Suppressor macrophage (primary cell): Measurements from ENCODE around the gene GAS6.

Source experiments
- DNase-seq, 4 experiments: peaks; one replicate each; pipeline ENCODE4 v3.0.0-alpha.2; 2020 to 2022

Gene GAS6

DNA sequence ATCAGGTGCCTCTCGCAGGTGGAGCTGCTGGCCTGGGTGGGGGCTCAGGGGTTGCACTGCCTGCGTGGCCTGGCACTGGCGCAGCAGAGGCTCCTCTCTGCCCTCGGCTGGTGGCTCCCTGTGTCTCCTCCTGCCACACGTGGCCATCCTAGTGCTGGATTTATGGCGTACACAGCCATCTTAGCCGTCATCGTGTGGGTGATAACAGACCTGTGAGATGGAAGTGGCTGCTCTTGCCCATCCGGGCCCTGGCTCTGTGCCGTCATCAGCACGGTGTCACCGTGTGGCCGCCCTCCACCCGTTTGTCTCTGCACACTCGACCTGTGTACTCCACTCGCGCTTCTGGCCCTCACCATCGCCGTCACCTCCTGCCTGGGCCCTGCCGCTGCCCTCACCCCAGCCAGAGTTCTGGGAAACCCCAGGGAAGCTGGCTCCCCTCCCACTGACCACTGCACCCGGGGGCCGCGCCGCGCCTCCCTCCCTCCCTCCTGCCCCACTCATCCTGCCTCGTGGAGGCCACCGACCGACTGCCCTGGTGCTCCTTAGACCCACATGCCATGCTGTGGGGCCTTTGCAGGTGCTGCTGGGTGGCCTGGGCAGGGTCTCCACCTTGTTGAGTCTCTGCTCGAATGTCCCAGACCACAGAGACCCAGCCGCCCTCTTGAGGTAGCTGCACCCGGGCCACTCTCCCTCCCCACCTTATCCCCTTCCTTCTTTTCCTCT, 75.3 kb downstream of the GAS6 start:
- DNase-seq, result no peak

DNA sequence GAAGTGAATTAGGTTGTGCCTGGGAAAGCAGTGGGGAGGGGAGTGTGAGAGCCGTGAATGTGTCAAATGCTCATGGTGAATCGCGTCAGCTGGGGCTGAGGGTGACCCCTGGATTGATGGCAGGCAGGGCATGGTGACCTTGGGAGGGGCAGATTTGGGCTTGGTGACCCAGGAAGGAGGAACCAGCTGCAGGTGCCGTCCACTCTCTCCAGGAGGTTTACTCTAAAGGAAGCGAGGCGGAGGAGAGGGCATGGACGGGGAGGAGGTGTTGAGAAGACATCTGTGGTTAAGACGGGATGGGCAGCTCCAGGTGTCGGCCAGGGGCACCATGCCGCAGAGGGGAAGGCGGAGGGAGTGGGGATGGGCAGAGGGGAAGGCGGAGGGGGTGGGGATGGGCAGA, 76.2 kb downstream of the GAS6 start:
- no peak for DNase-seq

DNA sequence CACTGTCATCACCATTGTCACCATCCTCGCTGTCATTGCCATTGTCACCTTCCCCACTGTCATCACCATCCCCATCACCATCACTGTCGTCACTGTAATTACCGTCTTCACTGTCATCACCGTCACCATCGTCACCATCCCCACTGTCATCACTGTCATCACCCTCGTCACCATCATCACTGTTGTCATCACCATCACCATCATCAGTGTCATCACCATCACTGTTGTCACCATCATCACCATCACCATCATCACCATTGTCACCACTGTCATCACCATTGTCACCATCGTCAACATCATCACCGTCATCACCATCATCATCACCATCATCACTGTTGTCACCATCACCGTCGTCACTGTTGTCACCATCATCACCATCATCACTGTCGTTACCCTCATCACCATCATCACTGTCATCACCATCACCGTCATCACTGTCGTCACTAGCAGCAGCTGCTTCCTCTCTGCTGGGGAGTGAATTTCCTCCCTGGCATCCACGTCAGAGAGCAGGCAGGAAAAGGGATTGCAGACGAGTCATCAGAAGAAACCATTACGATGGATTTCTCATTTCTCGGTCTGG, 77.5 kb downstream of the GAS6 start:
- peak; percentile 20 to 43 (median 28) for DNase-seq

DNA sequence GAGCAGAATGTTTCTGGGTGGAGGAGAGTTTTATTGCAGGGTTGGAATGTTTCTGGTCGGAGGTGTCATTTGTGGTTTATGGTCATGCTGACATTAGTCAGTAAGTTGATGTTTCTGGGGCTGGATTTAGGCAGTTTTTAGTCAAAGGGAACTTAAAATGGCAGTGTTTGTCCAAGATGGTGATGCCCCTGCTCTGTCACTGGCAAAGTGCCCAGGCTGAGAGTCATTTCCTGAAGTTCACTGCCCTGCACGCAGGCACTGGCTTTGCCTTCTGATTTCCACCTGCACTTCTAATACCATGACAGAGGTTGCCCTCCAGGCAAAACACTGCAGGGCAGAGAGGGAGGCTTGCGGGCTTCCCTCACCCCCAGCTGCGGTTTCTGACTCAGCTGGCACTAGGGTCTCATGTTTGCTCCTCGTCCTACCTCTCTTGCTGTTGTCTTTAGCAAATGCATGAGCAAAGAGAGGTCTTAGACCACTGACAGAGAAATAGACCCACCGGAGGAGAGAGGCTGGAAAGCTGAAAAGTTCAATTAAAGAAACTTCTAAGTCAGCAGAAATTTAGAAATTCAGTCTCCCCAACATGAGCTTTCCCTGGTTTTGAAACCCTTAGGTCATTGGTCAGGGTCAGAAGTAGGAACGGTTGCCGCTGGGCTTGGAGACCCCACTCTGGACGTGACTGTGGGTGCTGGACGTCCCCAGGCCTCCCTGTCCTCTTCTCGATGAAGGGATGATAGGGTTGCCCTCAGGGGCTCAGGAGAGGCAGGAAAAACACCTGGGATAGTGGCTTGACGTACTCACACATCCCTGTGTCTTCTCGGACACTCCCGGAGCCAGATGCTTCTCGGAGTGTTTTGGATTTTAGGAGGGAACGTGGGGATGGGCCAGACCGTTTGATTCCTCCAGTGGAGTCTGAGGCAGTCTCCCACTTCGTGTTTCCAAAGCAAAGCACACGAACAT, 78.5 kb downstream of the GAS6 start:
- DNase-seq, result peak; percentile 52 to 72 (median 60)

DNA sequence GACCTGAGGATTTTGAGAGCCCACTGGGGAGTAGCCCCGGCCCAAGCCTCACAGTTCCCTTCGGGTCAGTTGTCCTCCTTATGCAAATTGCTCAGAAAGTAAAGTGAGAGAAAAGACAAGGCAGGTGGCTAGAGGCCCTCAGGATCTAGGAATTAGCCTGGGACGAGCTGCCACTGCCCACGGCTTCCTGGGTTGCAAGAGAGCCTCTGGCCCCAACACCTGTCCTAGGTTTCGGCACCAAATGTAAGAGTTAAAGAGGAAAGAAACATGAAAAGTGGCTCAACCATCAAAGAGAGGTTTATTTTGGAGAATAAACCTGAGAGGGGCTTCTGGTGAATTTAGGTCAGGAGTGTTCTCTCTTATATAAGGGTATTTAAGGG, 79.2 kb downstream of the GAS6 start:
- DNase-seq, result no peak

DNA sequence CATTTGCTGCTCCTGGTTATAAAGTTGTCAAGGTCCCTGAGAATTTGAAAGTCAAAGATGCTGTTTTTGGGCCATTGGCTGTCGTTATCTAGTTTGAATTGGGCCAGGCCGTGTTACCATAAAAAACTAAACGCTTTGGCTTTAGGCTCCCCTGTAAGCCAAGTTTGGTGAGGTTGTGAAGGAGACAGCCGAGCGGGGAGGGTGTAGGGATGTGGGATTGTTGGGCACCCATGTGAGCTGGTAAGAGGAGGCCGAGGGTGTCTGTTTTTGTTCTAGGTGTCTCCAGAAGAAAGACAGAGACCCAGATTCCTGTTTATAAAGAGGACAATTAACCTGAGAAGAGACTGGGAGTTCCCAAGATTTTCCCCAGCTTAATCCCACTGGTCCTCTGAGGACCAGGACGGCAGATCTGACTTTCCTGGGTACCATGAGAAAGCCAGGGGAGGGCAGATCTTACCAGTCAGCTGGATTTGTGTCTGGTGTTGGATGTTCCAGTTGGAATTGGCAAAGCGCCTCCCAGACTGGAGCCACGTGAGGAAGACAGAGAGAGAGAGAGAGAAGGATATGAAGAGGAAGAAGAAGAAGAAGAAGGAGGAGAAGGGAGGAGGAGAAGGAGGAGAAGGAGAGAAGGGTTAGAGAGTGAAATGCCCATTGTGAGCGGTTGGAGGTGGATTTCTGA, 79.8 kb downstream of the GAS6 start:
- no peak for DNase-seq

DNA sequence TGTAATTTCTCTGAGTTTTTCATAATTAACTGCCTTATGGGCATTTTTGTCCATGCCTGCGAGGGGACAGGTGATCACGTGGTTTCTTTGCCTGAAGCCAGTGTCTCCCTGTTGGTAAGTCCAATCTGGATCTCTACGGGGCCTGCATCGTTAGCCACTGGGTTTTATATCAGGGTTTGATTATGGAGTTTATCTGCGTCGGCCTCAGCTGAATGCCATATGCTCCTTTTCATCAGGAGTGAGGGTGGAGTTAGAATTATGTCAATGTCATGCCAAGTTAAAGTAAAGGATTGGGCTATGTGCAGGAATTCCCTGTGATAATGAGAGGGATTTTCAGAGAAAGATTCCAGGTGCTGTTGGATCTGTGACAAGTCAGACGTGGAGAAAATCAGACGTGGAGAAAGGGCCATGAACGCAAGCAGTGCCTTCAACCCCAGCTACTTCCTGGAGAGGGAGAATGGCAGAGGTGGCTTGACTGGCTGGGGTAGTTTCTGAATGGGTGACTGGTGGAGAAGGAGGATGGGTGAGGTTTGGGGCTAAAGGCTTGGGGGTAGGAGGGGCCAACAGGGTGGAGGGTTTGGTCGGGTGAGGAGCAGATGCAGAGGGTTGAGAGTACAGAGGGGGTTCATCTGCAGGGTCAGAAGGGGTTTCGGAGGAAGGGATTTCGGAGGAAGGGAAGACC, 80.5 kb downstream of the GAS6 start:
- DNase-seq, result no peak

DNA sequence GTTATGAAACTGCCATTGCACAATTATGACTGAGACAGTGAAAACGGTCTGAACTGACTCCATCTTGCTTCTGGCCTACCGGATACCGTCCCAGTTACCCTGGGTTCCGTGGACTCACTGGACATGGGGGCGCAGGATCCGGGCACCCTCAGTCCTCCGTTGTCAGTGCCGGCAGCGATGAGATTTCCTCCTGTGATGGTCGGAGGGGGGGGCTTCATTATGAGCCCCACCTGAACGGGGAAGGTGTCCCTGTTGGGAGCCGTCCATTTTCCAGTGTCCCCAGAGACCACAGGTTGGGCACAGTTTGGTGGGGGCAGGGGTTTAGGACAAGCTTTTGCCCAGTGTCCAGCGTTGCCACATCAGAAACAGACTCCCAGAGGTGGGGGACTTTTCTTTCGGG, 81.4 kb downstream of the GAS6 start:
- DNase-seq, result no peak

DNA sequence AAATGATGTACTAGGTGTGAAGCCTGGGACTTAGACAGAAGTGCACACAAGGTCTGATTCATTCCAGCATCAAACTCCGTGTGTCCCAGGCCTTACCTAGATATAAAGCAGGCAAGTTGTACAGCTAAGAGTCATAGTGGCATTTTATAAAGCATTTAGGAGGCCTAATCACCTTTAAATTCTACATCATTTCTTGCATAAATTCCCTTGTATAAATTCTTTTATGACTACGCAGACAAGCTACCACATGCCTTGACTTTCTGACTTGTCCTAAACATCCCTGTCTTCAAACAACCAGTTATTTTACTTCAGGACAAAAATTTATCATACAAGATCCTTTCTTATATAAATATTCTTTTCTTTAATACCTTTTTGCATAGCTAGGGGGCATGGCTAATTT, 82.3 kb downstream of the GAS6 start:
- no peak for DNase-seq

DNA sequence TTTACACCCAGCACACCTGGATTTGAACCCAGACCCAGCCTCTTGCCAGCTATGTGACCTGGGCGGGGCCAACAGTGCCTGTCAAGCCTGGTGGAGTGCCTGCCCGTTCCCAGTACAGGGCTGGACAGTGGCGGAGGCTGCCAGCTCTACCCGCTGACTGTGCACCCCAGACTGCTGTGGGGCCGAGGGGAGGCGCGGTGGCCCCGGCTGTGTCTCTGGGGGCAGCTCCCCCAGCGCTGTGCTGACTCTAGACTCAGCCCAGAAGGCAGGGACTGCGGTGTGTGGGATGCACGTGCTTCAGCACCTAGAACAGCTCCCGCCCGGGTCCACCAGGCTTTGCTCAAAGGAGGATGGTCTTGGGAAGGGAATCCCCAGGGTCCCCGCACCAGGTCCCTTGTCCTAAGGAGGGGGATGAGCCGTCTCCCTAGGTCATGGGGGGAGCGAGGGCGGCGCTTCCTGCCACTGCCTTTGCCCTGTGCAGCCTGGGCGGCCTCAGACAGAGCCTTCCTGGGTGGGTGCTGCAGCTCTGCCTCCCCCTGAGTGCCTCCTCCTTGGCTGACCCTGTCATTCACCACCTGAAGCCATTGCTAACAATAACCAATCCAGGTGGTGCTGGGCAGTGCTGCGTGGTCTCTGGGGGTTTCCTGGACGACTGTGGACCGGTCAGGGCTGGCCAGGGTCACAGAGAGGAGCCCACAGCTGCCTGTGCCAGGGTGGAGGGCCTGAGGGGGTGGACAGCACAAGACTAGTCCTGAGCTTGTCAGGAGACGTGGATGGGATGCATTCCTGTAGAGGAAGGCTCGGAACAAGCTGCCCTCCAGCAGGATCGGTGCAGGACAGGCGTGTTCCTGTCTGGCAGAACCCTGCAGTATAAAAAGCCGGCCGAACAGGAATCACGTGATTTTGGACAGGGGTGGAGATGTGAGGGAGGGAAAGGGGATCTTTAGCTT, 86.3 kb downstream of the GAS6 start:
- peak in 3 of 4 experiments; percentile 12 to 41 (median 21) for DNase-seq

DNA sequence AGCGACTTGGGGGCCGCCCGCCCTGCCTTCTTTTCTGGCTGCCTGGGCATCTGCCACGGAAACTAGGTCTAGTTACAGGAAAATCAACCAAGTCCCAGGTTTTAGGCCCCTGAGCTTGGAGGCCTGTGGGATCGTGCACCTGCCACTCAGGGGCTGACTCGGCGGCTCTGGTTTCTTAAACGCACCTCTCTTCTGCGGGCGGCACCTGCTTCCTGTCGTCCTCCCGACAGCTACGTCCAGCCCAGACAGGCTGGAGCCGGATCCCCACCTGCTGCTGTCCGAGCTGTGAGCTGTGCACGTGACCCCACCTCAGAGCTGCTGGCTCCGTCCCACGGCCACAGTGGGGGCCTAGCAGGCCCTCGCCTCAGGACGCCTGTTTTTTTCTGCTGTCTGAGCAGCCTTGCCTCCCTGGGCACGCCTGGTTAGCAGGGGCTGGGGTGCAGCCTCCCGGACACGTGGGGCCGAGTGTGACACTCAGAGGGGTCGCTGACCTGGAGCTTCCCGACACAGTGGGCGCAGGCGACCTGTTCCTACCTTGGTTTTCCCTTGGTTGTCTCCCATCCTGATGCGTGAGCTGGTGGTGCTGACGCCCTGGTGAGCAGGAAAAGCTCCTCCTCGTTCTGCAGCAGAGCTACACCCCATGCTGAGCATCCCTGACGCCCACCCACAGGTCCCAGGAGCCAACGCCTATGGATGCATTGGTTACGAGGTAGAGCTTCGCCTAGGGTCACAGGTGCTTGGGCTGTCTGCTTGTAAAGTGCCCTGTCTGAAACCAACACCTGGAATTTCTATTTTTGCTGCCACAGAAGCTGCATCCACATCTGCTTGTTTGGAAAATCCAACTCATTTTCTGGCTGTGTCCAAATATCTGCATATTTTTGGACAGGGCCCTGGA, 87.4 kb downstream of the GAS6 start:
- DNase-seq, result no peak

DNA sequence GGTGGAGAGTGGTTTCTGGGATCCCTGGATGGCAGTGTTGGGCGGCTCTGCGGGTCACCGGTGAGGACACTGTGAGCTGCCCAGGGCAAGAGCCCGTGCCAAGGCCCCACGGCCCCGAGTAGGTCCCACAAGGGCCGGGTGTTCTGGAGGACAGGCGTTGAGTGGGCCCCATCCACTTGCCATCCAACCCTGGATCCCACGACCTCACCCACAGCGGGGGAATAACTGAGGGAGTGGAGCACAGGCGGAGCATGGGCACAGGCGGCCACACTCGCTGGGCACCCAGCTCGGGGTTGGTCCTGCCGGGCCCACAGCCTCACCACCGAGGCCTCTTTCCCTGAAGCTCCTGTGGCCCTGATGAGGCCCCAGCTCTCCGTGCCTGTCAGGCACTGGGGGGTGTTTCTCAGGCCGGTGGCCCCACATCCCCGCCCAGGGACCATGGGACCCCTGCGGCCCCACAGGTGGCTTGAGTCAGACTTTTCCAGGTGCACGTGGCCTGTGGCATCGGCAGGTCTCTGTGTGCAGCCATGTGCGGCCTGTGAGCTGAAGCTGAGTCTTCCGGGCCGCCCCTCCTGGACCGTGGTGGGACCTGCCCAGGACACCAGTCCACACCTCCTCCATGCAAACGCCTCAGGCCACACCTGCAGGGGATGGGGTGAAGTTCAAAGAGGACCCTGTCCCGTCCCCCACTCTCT, 88.3 kb downstream of the GAS6 start:
- DNase-seq, result no peak

DNA sequence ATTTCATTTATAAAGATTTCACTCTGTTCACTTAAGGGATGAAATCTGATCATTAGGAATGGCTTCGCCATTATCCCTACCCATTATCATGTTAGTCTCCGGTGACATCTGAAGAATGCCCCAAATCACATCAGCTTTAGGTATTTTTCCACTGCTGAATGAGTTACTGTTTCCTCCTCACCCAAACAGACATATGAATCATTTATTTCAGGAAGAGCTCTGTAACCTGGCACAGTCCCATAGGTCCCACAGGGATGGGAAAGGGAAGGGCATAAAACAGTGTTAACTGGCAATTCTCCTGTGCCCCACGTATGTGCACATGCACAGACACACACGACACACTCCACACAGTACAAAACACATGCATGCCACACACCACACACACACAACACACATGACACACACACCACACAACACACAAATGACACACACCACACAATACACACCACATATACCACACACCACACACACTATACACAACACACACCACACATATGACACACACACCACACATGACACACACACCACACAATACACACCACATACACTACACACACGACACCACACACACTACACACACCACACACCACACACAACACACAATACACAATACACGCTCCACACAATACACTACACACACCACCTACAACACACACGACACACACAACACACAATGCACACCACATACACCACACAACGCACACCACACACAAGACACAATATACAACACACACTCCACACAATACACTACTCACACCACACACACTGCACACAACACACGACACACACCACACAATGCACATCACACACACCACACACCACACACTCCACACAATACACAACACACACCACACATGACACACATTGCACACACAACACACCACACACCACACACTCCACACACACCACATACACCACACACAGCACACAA, 89.4 kb downstream of the GAS6 start:
- no peak for DNase-seq

DNA sequence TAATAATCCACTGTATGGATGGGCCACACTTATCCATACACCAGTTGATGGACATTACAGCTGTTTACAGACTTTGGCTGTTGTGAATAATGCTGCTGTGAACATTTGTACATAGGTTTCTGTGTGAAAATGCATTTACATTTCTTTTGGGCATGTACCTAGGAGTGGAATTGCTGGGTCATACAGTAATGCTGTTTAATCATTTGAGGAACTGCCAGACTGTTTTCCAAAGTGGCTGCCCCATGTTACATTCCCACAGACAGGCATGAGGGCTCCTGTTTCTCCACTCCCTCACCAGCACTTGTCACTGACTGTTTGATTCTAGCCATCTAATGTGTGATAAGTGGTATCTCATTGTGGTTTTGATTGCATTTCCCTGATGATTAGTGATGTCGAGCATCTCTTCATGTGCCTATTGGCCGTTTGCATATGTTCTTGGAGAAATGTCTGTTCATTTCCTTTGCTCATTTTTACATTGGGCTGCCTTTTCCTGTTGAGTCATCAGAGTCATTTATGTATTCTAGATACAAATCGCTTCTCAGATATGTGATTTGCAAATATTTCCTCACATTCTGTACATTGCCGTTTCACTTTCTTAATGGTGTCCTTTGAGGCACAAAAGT, 92.1 kb downstream of the GAS6 start:
- DNase-seq, result no peak

DNA sequence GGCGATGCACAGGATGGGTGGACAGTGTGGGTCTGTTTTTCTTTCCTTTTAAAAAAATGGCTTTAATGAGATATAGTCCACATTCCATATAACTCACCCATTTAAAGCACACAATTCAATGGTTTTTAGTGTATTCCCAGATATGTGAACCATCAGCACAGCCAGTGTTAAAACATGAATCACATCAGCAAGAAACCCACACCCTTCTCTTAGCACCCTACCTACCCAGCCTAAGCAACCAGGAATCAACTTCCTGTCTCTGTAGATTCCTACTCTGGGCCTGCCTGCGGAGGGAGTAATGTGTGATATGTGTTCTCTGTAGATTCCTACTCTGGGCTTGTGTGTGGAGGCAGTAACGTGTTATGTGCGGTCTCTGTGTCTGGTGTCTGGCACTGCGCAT, 92.9 kb downstream of the GAS6 start:
- DNase-seq, result no peak
